HFFc6 (cell line): ENCODE data around the gene TTC8. TPM values are rescaled to one million over a fixed set of nuclear protein-coding genes. Genes with fewer than 3 reads are reported as not detected.

ENCODE experiments used
- DNase-seq: peaks from one replicate; pipeline ENCODE4 v3.0.0-alpha.2; 2018
- H3K27ac Mint-ChIP-seq: 2 replicates; pipeline ENCODE4 v1.8.0; 2020; ENCODE audit warnings: mild to moderate bottlenecking, mixed read lengths
- H3K27me3 Mint-ChIP-seq: 2 replicates; pipeline ENCODE4 v1.8.0; 2021; ENCODE audit warnings: mild to moderate bottlenecking, moderate library complexity, mixed read lengths; ENCODE audit not compliant: insufficient read depth
- H3K36me3 Mint-ChIP-seq: 2 replicates; pipeline ENCODE4 v1.8.0; 2021; ENCODE audit warnings: low read depth, mixed read lengths
- H3K4me1 Mint-ChIP-seq: 2 replicates; pipeline ENCODE4 v1.8.0; 2020; ENCODE audit warnings: low read depth, mixed read lengths
- H3K4me3 Mint-ChIP-seq: 2 replicates; pipeline ENCODE4 v1.8.0; 2020; ENCODE audit warnings: mild to moderate bottlenecking, moderate library complexity, mixed read lengths
- H3K9me3 Mint-ChIP-seq: 2 replicates; pipeline ENCODE4 v1.8.0; 2020; ENCODE audit warnings: mild to moderate bottlenecking, mixed read lengths
- total RNA-seq, 6 experiments: library from RNA; stranded (reverse); fragmentation: NEBNext Ultra II Directional; extraction: Animal tissue kit (Norgen Biotek cat#: 25700); gene quantifications; 2 replicates in 1 of 6; 3 replicates in 5 of 6; pipeline ENCODE4 v1.2.3, GENCODE V29; 2021
- TF ChIP-seq, protein P1 (sequence below): fragments of 200-600 bp; sonication (generic); IDR thresholded peaks from 2 replicates; pipeline ENCODE4 v1.5.0; 2021; ENCODE audit warnings: antibody characterized with exemption, mild to moderate bottlenecking

The TTC8 gene
- total RNA-seq, 6 experiments from 2014 or later = 51.3 to 70.0 (median 58.5) TPM

DNA sequence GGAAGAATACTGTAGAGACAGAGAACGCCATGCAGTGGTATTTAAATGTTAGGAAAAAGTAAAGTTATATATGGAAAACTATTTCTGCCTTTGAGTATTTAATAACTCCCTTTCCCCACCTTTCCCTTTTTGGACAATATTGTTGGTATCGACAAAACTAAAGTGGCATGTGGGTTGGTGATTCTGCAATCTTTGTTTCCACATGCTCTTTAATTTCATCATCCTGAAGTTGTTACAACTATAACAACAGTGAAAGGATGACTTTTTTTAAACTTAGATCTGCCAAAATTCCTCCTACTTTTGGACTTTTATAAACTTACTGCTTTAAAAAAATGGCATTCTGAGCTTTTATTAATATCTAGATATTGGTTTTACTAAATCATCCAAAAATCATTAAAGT lies 25.3 kb downstream of the TTC8 start:
- H3K27ac Mint-ChIP-seq = peak overlapping the region; percentile 31; the same call in 1 of the 2 replicates
- TF ChIP-seq, protein P1, sequence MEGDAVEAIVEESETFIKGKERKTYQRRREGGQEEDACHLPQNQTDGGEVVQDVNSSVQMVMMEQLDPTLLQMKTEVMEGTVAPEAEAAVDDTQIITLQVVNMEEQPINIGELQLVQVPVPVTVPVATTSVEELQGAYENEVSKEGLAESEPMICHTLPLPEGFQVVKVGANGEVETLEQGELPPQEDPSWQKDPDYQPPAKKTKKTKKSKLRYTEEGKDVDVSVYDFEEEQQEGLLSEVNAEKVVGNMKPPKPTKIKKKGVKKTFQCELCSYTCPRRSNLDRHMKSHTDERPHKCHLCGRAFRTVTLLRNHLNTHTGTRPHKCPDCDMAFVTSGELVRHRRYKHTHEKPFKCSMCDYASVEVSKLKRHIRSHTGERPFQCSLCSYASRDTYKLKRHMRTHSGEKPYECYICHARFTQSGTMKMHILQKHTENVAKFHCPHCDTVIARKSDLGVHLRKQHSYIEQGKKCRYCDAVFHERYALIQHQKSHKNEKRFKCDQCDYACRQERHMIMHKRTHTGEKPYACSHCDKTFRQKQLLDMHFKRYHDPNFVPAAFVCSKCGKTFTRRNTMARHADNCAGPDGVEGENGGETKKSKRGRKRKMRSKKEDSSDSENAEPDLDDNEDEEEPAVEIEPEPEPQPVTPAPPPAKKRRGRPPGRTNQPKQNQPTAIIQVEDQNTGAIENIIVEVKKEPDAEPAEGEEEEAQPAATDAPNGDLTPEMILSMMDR = no peak
- H3K9me3 Mint-ChIP-seq = no peaks in the 10 kb centered on the region
- no peak for DNase-seq
- no peak overlapping the region for H3K4me3 Mint-ChIP-seq
- peaks cover 71% of the 10 kb centered on the region for H3K36me3 Mint-ChIP-seq
- H3K4me1 Mint-ChIP-seq = peaks cover 87% of the 10 kb centered on the region
- H3K27me3 Mint-ChIP-seq = no peaks in the 10 kb centered on the region; the same call in 1 of the 2 replicates

GRCh38 chr14:88851587-88851986 lies 27.1 kb downstream of the TTC8 start:
- no peak overlapping the region for H3K4me3 Mint-ChIP-seq
- DNase-seq = no peak
- peaks cover 60% of the 10 kb centered on the region for H3K36me3 Mint-ChIP-seq
- H3K9me3 Mint-ChIP-seq = no peaks in the 10 kb centered on the region
- no peak overlapping the region for H3K27ac Mint-ChIP-seq
- H3K4me1 Mint-ChIP-seq = peaks cover 87% of the 10 kb centered on the region
- TF ChIP-seq, protein P1 = no peak
- H3K27me3 Mint-ChIP-seq = no peaks in the 10 kb centered on the region

DNA sequence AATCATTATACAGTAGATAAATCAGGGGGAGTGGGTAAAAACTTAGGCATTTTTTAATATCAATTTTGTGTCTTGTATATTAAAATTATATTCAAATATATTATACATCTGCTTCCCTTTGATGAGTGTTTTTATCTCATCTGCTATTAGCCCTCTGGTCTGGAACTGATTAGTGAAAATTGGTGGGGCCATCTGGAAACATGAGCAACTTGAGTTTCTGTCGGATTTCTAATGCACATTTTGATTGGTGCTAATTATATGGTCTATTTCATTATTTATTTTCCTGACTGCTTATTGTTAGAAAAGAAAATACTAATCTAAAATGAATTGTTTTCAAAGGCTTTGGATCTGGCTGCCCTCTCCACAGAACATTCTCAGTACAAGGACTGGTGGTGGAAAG lies 28.2 kb downstream of the TTC8 start:
- Mint-ChIP-seq H3K27me3 (no peaks in the 10 kb centered on the region), H3K36me3 (peaks cover 49% of the 10 kb centered on the region), H3K27ac (peak overlapping the region; percentile 35; the same call in 1 of the 2 replicates), H3K4me1 (peaks cover 87% of the 10 kb centered on the region), H3K4me3 (no peak overlapping the region), H3K9me3 (no peaks in the 10 kb centered on the region)
- no peak for DNase-seq
- TF ChIP-seq, protein P1 = no peak

GRCh38 chr14:88853129-88853528 lies 28.7 kb downstream of the TTC8 start:
- Mint-ChIP-seq H3K27ac (peak overlapping the region; percentile 35; the same call in 1 of the 2 replicates), H3K4me3 (no peak overlapping the region), H3K27me3 (no peaks in the 10 kb centered on the region), H3K9me3 (no peaks in the 10 kb centered on the region), H3K36me3 (peaks cover 48% of the 10 kb centered on the region), H3K4me1 (peaks cover 82% of the 10 kb centered on the region)
- DNase-seq = no peak
- TF ChIP-seq, protein P1 = no peak

DNA sequence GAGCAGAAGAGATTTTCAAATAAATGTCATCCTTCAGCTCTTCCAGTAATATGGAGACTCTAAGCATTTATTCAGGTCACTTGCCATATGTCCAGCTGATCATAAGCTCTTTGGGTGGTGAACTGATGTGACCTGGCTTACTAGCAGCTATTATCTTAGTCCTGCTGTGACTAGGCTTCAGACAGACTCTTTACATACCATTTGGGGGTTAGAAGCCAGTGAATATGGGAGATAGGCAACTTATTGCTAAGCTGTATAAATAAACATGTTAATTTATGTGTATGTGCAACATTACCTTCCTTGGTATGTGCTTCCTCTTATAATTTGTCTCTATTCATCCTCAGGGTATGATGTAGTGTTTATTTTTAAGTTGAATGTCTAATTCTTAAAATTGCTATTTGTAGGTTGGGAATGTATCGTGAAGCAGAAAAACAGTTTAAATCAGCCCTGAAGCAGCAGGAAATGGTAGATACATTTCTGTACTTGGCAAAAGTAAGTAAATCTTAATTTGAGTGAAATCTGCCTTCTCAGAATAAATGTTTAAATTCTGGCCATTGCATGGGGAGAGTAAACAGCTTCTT lies 32.4 kb downstream of the TTC8 start:
- Mint-ChIP-seq H3K4me3 (peak overlapping the region; percentile 20), H3K27me3 (no peaks in the 10 kb centered on the region; the same call in 1 of the 2 replicates), H3K4me1 (peaks cover 46% of the 10 kb centered on the region), H3K9me3 (0 out of 2 replicates have a peak, but pooled peaks cover 4% of the 10 kb centered on the region), H3K27ac (peak overlapping the region; percentile 80), H3K36me3 (peaks cover 54% of the 10 kb centered on the region)
- TF ChIP-seq, protein P1 = no peak
- peak; percentile 75 for DNase-seq
